Natural killer cell (primary cell): ENCODE results near the gene SERPINB8. TPM values are rescaled to one million over a fixed set of nuclear protein-coding genes. Genes with fewer than 3 reads are reported as not detected.

Source experiments
- ATAC-seq, 3 donors: fragments of 150-1000 bp in 2 of 3; fragments of 200-7000 bp in 1 of 3; cut with Tn5 transposase; 1 replicate in 1 of 3; 2 replicates in 2 of 3; pipeline ENCODE4 v1.10.0; 2021; ENCODE audit warnings: mild to moderate bottlenecking in 2 of 3, moderate library complexity in 2 of 3
- DNase-seq, 2 donors: peaks; one replicate each; pipeline versions ENCODE4 v3.0.0 to v3.0.0-alpha.2; 2013 to 2021; ENCODE audit warnings: mixed read lengths in 1 of 2
- H3K27ac ChIP-seq: one replicate; pipeline ENCODE4 v1.5.1; 2013; ENCODE audit warnings: mild to moderate bottlenecking, low read length
- H3K27me3 ChIP-seq: one replicate; pipeline ENCODE4 v1.6.1; 2013; ENCODE audit warnings: low read length; ENCODE audit not compliant: control insufficient read depth, insufficient read depth
- H3K36me3 ChIP-seq: one replicate; pipeline ENCODE4 v1.6.1; 2013; ENCODE audit warnings: low read length; ENCODE audit not compliant: control insufficient read depth, insufficient read depth
- H3K4me1 ChIP-seq: one replicate; pipeline ENCODE4 v1.6.1; 2013; ENCODE audit warnings: low read length; ENCODE audit not compliant: control insufficient read depth, insufficient read depth
- H3K4me3 ChIP-seq: one replicate; pipeline ENCODE4 v1.5.1; 2013; ENCODE audit warnings: low read length
- H3K9me3 ChIP-seq: one replicate; pipeline ENCODE4 v1.6.1; 2013; ENCODE audit warnings: low read length; ENCODE audit not compliant: control insufficient read depth, insufficient read depth
- H3K27ac Mint-ChIP-seq, 2 donors: one replicate each; pipeline ENCODE4 v1.8.0; 2022; ENCODE audit warnings: mild to moderate bottlenecking in 2 of 2, mixed read lengths in 2 of 2, moderate library complexity in 1 of 2
- H3K27me3 Mint-ChIP-seq, 2 donors: one replicate each; pipeline ENCODE4 v1.8.0; 2022; ENCODE audit warnings: low read depth in 2 of 2, mixed read lengths in 2 of 2
- H3K36me3 Mint-ChIP-seq: one replicate; pipeline ENCODE4 v1.8.0; 2022; ENCODE audit warnings: mixed read lengths
- H3K4me1 Mint-ChIP-seq, 2 donors: one replicate each; pipeline ENCODE4 v1.8.0; 2022; ENCODE audit warnings: mixed read lengths in 2 of 2
- H3K4me3 Mint-ChIP-seq: one replicate; pipeline ENCODE4 v1.8.0; 2022; ENCODE audit warnings: mild to moderate bottlenecking, moderate library complexity, mixed read lengths
- H3K9me3 Mint-ChIP-seq, 2 donors: one replicate each; pipeline ENCODE4 v1.8.0; 2022; ENCODE audit warnings: mixed read lengths in 2 of 2
- CTCF ChIP-seq: fragments of 200-600 bp; IDR thresholded peaks from one replicate; pipeline ENCODE4 v1.8.0; 2022; ENCODE audit warnings: antibody characterized with exemption
- WGBS: methylation state at CpG from one replicate; pipeline ENCODE4 v1.1.7; 2013; ENCODE audit warnings: missing lambda C conversion rate; ENCODE audit not compliant: insufficient coverage; 5-methylcytosine and 5-hydroxymethylcytosine counted together
- intact Hi-C: fragments of 100-400 bp; cut with micrococcal nuclease; formaldehyde crosslinking; loops from one replicate; pipeline ENCODE4 v1.14.2; 2022
- total RNA-seq, 4 donors: library from RNA; stranded (reverse); fragments of 120-200 nt in 1 of 4; gene quantifications; one replicate each; pipeline versions ENCODE4 v1.2.3 to v1.2.4, GENCODE V29; 2013 to 2022

Gene SERPINB8
- total RNA-seq, 3 donors from 2014 or later (not counting 1 experiment from before 2014, with no cell fraction given), result 4.9 to 12.9 (median 12.8) TPM

- Histone ChIP-seq H3K27ac (no peak within 1 kb of the TSS), H3K4me1 (peaks cover 6% of the 10 kb centered on the region), H3K36me3 (no peaks in the 10 kb centered on the region), H3K4me3 (no peak within 1 kb of the TSS), H3K27me3 (peaks cover 11% of the 10 kb centered on the region), H3K9me3 (no peaks in the 10 kb centered on the region)
- intact Hi-C loops, result no loop called here
- peaks cover 32 to 39% of the 10 kb centered on the region in 2 donors for H3K27me3 Mint-ChIP-seq
- DNase-seq, result peak in 1 of 2 donors; percentile 78
- no peak for TF ChIP-seq CTCF
- 27% methylated on average over 35 of the region's 35 CpGs for WGBS
- peaks cover 0 to 3% of the 10 kb centered on the region in 2 donors for H3K9me3 Mint-ChIP-seq
- H3K4me1 Mint-ChIP-seq, result peaks cover 0 to 10% of the 10 kb centered on the region in 2 donors
- no peak within 1 kb of the TSS for H3K27ac Mint-ChIP-seq
- H3K4me3 Mint-ChIP-seq, result no peak within 1 kb of the TSS
- H3K36me3 Mint-ChIP-seq, result no peaks in the 10 kb centered on the region
- ATAC-seq, result peak; percentile 61 to 77 (median 72)
Observed at GRCh38 chr18:63949068-63949737, 20.7 kb upstream of the SERPINB8 start, which contains the start of gene HMSD. TSS of gene HMSD (plus strand) at chr18:63949301. CDS start at chr18:63953456, 4,155 bp downstream.

GRCh38 chr18:63951302-63951705 is 18.6 kb upstream of the SERPINB8 start:
- Mint-ChIP-seq H3K27ac (no peak overlapping the region), H3K36me3 (no peaks in the 10 kb centered on the region), H3K9me3 (peaks cover 0 to 3% of the 10 kb centered on the region in 2 donors), H3K4me3 (no peak overlapping the region), H3K4me1 (peaks cover 0 to 10% of the 10 kb centered on the region in 2 donors), H3K27me3 (peaks cover 32 to 51% of the 10 kb centered on the region in 2 donors)
- intact Hi-C loops, result no loop called here
- H3K9me3 ChIP-seq, result no peaks in the 10 kb centered on the region
- ATAC-seq (no peak), DNase-seq (peak in 1 of 2 donors; percentile 19)
- H3K27me3 ChIP-seq, result peaks cover 11% of the 10 kb centered on the region
- no peak for TF ChIP-seq CTCF
- no peak overlapping the region for H3K4me3 ChIP-seq
- H3K4me1 ChIP-seq, result peaks cover 6% of the 10 kb centered on the region
- no peak overlapping the region for H3K27ac ChIP-seq
- 68% methylated on average over 3 of the region's 4 CpGs for WGBS
- H3K36me3 ChIP-seq, result no peaks in the 10 kb centered on the region

- ATAC-seq (no peak), DNase-seq (no peak)
- Mint-ChIP-seq H3K4me3 (no peak overlapping the region), H3K27ac (no peak overlapping the region), H3K36me3 (no peaks in the 10 kb centered on the region), H3K4me1 (peaks cover 0 to 9% of the 10 kb centered on the region in 2 donors), H3K9me3 (peaks cover 0 to 3% of the 10 kb centered on the region in 2 donors), H3K27me3 (peaks cover 26 to 51% of the 10 kb centered on the region in 2 donors)
- H3K9me3 ChIP-seq, result no peaks in the 10 kb centered on the region
- no peak overlapping the region for H3K27ac ChIP-seq
- H3K4me3 ChIP-seq, result no peak overlapping the region
- peaks cover 6% of the 10 kb centered on the region for H3K4me1 ChIP-seq
- 49% methylated on average over 4 of the region's 5 CpGs for WGBS
- no peak for TF ChIP-seq CTCF
- H3K27me3 ChIP-seq, result peaks cover 7% of the 10 kb centered on the region
- H3K36me3 ChIP-seq, result no peaks in the 10 kb centered on the region
- intact Hi-C loops, result no loop called here
Observed at GRCh38 chr18:63953811-63954210, 16.1 kb upstream of the SERPINB8 start.

- Mint-ChIP-seq H3K36me3 (no peaks in the 10 kb centered on the region), H3K4me1 (no peaks in the 10 kb centered on the region), H3K27ac (no peak overlapping the region), H3K27me3 (peaks cover 22 to 48% of the 10 kb centered on the region in 2 donors), H3K9me3 (no peaks in the 10 kb centered on the region), H3K4me3 (no peak overlapping the region)
- no peaks in the 10 kb centered on the region for H3K36me3 ChIP-seq
- WGBS, result 57% methylated on average over 2 of the region's 4 CpGs
- TF ChIP-seq CTCF, result no peak
- no peaks in the 10 kb centered on the region for H3K4me1 ChIP-seq
- H3K4me3 ChIP-seq, result no peak overlapping the region
- H3K9me3 ChIP-seq, result no peaks in the 10 kb centered on the region
- H3K27ac ChIP-seq, result no peak overlapping the region
- ATAC-seq, result no peak
- intact Hi-C loops, result no loop called here
- DNase-seq, result no peak
- peaks cover 4% of the 10 kb centered on the region for H3K27me3 ChIP-seq
Observed at GRCh38 chr18:63956755-63957154, 13.1 kb upstream of the SERPINB8 start.
